MM.1S (cell line): Measurements from ENCODE around the gene DNAI2.

ENCODE experiments used
- EZH2 ChIP-seq: fragments of 300-600 bp; sonication (generic); optimal IDR thresholded peaks from 2 replicates; pipeline ENCODE3; 2017; ENCODE audit warnings: low read depth, mild to moderate bottlenecking, antibody characterized with exemption, low read length, mixed read lengths
- TF ChIP-seq, protein P1 (sequence below): fragments of 300-600 bp; sonication (generic); IDR thresholded peaks from 2 replicates; pipeline ENCODE4 v1.5.1; 2016; ENCODE audit warnings: antibody characterized with exemption, low read length, mixed read lengths

DNA sequence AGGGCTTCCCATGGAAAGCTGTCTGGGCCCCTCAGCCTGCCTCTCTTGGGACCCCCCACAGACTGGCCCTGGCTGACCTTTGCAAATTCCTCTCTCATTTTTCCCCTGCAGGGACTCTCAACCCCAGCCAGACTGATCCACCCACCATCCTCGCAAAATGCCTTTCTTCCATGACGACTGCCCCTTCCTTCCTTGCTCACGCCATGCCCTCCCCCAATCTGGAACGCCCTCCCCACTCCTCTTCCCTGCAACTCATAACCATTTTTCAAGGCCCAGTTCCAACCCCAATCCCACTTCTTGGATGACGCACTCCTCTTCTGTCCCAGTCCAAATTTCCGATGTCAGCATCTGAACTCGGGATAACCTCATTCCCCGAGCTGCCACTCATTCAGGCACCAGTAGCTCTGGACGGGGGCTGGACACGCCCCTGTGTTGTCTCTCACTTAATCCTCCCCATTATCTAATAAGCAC lies 1.3 kb upstream of the DNAI2 start:
- no peak for TF ChIP-seq EZH2
- TF ChIP-seq, protein P1, sequence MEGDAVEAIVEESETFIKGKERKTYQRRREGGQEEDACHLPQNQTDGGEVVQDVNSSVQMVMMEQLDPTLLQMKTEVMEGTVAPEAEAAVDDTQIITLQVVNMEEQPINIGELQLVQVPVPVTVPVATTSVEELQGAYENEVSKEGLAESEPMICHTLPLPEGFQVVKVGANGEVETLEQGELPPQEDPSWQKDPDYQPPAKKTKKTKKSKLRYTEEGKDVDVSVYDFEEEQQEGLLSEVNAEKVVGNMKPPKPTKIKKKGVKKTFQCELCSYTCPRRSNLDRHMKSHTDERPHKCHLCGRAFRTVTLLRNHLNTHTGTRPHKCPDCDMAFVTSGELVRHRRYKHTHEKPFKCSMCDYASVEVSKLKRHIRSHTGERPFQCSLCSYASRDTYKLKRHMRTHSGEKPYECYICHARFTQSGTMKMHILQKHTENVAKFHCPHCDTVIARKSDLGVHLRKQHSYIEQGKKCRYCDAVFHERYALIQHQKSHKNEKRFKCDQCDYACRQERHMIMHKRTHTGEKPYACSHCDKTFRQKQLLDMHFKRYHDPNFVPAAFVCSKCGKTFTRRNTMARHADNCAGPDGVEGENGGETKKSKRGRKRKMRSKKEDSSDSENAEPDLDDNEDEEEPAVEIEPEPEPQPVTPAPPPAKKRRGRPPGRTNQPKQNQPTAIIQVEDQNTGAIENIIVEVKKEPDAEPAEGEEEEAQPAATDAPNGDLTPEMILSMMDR: no peak
